Right atrium auricular region (tissue), 2 donors: ENCODE measurements around the gene CHPF. TPM values are rescaled to one million over a fixed set of nuclear protein-coding genes. Genes with fewer than 3 reads are reported as not detected.
A peak's percentile ranks its signal among the peaks of the same experiment; 100 is the strongest.

Source experiments
- DNase-seq: peaks from one replicate; pipeline ENCODE4 v3.0.0-alpha.2; 2019; ENCODE audit warnings: low spot score
- H3K27ac ChIP-seq, 2 donors: fragments of 200-600 bp; sonication (generic); 1 replicate in 1 of 2; 2 replicates in 1 of 2; pipeline ENCODE4 v1.5.1; 2016 to 2019
- H3K27me3 ChIP-seq, 2 donors: fragments of 200-600 bp; sonication (generic); one replicate each; pipeline versions ENCODE4 v1.5.1 to v1.6.0; 2017 to 2019
- H3K36me3 ChIP-seq: fragments of 200-600 bp; sonication (generic); one replicate; pipeline ENCODE4 v1.5.1; 2016
- H3K4me1 ChIP-seq, 2 donors: fragments of 200-600 bp; sonication (generic); one replicate each; pipeline versions ENCODE4 v1.5.1 to v1.6.0; 2017 to 2019
- H3K4me3 ChIP-seq, 2 donors: fragments of 200-600 bp; sonication (generic); 1 replicate in 1 of 2; 2 replicates in 1 of 2; pipeline ENCODE4 v1.5.1; 2017 to 2019; ENCODE audit warnings: mild to moderate bottlenecking in 1 of 2, moderate library complexity in 1 of 2
- H3K9me3 ChIP-seq, 2 donors: fragments of 200-600 bp; sonication (generic); one replicate each; pipeline ENCODE4 v1.5.1; 2019
- CTCF ChIP-seq, 2 donors: fragments of 200-600 bp; sonication (generic); IDR thresholded peaks; one replicate each; pipeline ENCODE4 v1.5.1; 2019; ENCODE audit warnings: antibody characterized with exemption in 2 of 2
- total RNA-seq, 2 donors: library from RNA; depleted of rRNA; stranded (reverse); fragments of >200 nt; gene quantifications; one replicate each; pipeline ENCODE4 v1.1.0, GENCODE V29; 2016

CHPF gene
- total RNA-seq, 2 donors from 2014 or later = 206 to 228 TPM

DNA sequence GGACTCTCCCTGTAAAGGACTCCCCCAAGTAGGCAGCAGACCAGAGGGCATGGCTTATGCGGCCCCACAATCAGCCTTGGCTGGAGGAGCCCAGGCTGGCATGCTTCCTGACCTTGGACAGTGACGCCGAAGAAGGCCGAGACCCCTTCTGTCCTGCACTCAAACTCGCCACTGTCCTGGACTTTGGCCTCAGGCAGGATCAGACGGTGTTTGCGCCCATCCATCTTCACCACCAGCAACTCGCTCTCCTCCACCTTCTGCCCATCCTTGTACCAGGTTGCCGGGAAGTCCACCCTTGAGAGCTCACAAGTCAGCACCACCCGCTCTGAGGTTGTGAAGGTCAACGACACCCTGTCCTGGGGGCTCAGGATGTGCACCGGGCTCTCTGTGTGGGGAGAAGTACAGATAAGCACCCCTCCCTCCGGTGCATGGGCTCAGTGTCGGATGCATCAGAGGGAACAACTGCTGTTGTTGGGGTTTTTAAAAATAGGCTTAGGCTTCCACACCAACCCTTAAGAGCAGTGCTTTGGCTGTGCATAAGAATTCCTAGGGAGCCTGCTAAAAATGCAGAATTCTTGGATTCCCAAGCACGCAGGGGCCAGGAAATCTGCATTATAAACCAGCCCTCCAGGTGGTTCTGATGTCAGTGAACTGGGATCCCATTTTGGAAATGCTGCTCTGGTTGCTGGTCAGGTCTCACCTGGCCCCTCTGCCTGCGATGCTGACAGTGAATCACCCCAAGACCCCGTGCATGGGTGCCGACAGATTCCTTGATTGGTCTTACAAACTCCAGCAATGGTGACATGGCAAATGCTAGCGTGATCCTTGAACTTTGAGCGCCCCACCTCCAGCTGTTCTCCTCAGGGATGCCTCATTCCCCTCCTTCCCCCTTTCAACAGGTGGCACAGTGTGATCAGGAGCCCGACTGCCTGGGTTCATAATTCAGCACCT lies 21.8 kb upstream of the CHPF start:
- Histone ChIP-seq H3K36me3 (peaks cover 35% of the 10 kb centered on the region), H3K4me3 (no peak overlapping the region)
- no peak for DNase-seq

GRCh38 chr2:219563271-219563928 lies 19.8 kb upstream of the CHPF start:
- H3K27ac ChIP-seq = no peak overlapping the region
- no peak overlapping the region for H3K4me3 ChIP-seq
- DNase-seq = no peak
- H3K4me1 ChIP-seq = peaks cover 0 to 10% of the 10 kb centered on the region in 2 donors
- peaks cover 35% of the 10 kb centered on the region for H3K36me3 ChIP-seq
- TF ChIP-seq CTCF (IDR thresholded peaks at IDR 0.05) = no peak
- no peaks in the 10 kb centered on the region for H3K9me3 ChIP-seq
- H3K27me3 ChIP-seq = no peaks in the 10 kb centered on the region

More for the DNA sequence above, 21.8 kb upstream of the CHPF start:
- Histone ChIP-seq H3K4me1 (peaks cover 0 to 18% of the 10 kb centered on the region in 2 donors), H3K27ac (peak overlapping the region in 1 of 2 donors; percentile 29), H3K27me3 (no peaks in the 10 kb centered on the region), H3K9me3 (no peaks in the 10 kb centered on the region)
- TF ChIP-seq CTCF (IDR thresholded peaks at IDR 0.05) = no peak

DNA sequence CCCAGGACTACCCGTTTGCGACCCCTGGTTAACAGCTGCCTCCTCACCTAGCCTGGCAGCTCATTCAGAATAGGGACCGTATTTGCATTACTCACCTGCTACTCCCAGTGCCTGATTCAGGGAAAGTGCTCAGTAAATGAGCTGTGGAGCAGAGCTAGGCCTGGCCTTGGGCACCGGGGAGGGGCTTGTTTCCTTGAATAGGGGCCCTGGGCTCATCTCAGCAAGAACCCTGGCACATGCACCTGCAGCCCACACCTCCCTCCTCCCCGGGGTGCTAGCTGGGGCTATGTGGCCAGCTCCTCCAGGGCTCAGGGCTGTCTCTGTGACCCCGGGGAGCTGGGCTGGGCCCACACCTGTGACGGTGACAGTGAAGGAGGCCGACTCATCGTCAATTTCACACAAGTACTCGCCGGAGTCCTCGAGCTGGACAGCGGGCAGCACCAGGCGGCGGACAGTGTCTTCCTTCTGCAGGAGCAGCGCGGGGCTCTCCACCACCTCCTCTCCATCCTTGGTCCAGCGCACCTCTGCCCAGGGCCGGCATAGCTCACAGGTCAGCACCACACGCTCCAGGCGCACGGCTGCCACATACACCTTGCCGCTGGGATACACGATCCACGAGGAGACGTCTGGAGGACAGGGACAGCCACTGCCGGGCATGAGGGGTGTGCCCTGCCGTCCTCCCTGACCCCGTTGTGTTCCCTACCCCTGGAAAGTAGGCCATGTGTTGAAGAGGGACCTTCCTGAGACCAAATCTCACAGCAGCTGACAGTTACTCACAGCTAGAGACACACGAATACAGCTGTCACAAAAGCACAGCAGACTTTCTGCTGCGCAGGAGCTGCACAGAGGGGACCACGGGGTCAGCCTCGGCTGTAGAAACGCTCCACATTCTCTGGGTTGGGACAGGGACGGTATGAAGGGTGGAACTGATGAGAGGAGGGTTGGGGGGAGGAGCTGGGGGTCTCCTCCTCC lies 18.7 kb upstream of the CHPF start:
- no peaks in the 10 kb centered on the region for H3K27me3 ChIP-seq
- no peak overlapping the region for H3K27ac ChIP-seq
- no peak for DNase-seq
- no peaks in the 10 kb centered on the region for H3K9me3 ChIP-seq
- no peak for TF ChIP-seq CTCF (IDR thresholded peaks at IDR 0.05)
- H3K4me3 ChIP-seq = no peak overlapping the region
- H3K36me3 ChIP-seq = peaks cover 41% of the 10 kb centered on the region
- peaks cover 0 to 10% of the 10 kb centered on the region in 2 donors for H3K4me1 ChIP-seq

DNA sequence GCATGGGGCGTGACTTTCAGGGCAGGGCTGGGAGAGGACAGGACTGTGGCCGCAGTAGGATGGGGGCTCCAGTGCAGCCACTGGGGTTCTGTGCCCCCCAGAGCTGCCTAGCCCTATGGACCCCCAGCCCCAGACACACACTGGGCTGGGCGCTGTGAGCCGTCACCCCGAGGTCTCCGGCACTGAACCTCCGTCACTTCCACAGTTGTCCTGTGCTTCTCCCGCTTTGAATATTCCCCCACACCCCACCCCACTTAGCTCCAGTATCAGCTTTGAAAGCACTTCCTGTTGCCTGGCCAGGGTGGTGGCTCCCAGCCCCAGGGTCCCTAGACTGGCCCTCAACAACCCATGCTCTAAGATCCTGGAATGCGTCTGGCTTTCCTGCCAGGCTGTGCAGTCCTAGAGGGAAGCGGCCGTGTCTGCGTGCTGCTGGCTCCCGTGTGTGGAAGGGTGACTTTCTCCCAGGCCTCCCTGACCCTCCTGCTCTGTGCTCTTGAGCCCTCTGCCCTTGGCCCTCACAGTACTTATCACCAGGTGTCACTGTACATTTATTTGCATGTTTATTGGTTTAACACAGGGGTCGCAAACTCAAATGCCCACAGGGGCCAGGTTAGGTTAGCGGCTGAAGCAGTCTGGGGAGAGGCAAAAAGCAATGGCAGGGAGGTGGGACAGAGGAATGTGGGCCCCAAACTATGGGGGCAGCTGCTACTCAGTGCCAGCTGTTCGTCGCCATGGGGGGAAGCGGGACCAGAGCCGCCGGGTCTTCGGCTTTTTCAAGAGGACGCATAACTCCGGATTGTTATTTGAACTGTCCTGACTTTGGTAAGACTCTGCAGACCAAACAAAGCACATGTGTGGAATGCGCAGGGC lies 17.8 kb upstream of the CHPF start:
- no peak overlapping the region for H3K4me3 ChIP-seq
- H3K4me1 ChIP-seq = peaks cover 0 to 10% of the 10 kb centered on the region in 2 donors
- no peak for DNase-seq
- no peak for TF ChIP-seq CTCF (IDR thresholded peaks at IDR 0.05)
- peaks cover 41% of the 10 kb centered on the region for H3K36me3 ChIP-seq
- no peak overlapping the region for H3K27ac ChIP-seq
- H3K9me3 ChIP-seq = no peaks in the 10 kb centered on the region
- H3K27me3 ChIP-seq = no peaks in the 10 kb centered on the region

- DNase-seq = no peak
- no peak for TF ChIP-seq CTCF (IDR thresholded peaks at IDR 0.05)
- Histone ChIP-seq H3K4me1 (peaks cover 0 to 10% of the 10 kb centered on the region in 2 donors), H3K36me3 (peaks cover 43% of the 10 kb centered on the region), H3K27ac (peak overlapping the region in 1 of 2 donors; percentile 6), H3K4me3 (no peak overlapping the region), H3K27me3 (no peaks in the 10 kb centered on the region), H3K9me3 (no peaks in the 10 kb centered on the region)
These were observed 17.2 kb upstream of the CHPF start for GRCh38 chr2:219560893-219561178.
